Body of pancreas (tissue), 4 donors: ENCODE measurements around the gene NPTX1.
A peak's percentile ranks its signal among the peaks of the same experiment; 100 is the strongest.

ENCODE experiments used
- CTCF ChIP-seq, 7 experiments: fragments of 450-650 bp in 4 of 7; fragments of 200-600 bp in 3 of 7; sonication (generic) in 3 of 7; IDR thresholded peaks; one replicate each; pipeline ENCODE4 v1.5.1; 2016 to 2019; ENCODE audit warnings: antibody characterized with exemption in 7 of 7
- POLR2A ChIP-seq, 3 donors: fragments of 450-650 bp; IDR thresholded peaks; one replicate each; pipeline ENCODE4 v1.6.1; 2016; ENCODE audit warnings: antibody characterized with exemption in 3 of 3, mild to moderate bottlenecking in 2 of 3

DNA sequence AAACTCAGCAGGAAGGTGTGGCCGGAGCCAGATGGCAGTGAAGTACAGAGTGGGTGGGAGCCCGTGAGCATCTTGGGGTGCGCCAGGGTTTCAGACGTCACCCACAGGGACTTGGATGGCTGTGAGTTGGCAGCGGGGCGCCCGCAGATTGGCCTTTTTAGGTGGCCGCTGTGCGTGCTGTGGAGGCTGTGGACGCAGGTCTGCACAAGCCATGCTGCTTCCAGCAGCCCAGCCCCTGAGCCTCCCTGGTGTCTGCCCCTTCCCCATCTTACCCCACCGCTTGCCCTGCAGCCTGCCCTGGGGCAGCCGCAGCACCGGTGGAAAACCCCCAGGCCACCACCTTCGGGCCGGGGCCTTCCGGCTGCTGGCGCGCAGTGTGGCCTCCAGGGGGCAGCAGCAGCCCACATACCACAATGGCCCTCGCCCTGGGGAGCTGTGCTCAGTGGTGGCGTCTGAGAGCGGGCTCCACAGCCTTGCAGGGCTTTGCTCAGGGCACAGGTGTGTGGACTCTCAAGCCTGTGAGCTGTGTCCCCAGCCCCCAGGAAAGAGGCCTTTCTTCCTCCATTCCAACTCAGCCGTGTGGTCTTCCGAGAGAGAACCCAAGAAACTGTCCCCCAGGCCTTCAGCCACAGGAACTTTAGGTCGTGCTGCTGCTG lies 49.6 kb downstream of the NPTX1 start:
- TF ChIP-seq CTCF (IDR thresholded peaks at IDR 0.05) (peak; percentile 96 to 99 (median 97)), POLR2A (IDR thresholded peaks at IDR 0.05) (no peak)
